ENCODE measurements around the gene ACER3. TPM values are rescaled to one million over a fixed set of nuclear protein-coding genes. Genes with fewer than 3 reads are reported as not detected.
"Not testable (repeated sequence)": the region's sequence is repeated elsewhere in the genome, so short reads cannot be mapped to it uniquely, and the experiment has no call there.

Gene ACER3
- total and polyA plus RNA-seq, 2 experiments from 2014 or later = 17.1 to 18.3 TPM

DNA sequence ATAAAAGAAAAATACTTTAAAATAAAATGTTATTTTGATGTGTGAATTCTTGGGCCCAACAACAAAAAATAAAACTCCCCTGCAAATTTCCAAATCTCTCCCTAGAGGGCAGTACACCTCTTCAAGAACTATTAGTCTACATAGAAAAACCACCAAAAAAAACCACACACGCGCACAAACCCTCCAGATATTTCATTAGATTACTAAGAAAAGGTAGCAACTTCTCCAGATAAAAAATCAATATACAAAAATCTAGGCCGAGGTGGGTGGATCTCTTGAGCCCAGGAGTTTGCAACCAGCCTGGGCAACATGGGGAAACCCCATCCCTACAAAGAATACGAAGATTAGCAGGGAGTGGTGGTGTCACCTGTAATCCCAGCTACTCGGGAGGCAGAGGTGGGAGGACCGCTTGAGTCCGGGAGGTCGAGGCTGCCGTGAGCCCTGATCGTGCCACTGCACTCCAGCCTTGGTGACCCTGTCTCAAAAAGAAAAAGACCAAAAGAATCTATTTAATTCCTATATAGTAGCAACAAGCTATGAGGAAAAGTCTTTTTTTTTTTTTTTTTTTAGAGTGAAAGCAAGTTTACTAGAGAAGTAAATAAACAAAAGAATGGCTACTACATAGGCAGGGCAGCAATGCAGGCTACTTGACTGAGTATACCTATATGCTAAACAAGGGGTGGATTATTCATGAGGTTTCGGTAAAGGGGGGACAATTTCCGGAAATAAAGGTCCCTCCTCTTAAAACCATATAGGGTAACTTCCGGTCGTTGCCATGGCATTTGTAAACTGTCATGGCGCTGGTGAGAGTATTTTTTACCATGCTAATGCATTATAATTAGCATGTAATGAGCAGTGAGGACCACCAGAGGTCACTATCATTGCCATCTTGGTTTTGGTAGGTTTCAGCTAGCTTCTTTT lies 186.5 kb downstream of the ACER3 start:
- Histone ChIP-seq H2AFZ (peak overlapping the region; percentile 31), H4K20me1 (ENCODE audit: insufficient read depth, poor library complexity, severe bottlenecking) (no peaks in the 10 kb centered on the region), H3K27me3 (peaks cover 6% of the 10 kb centered on the region), H3K4me1 (ENCODE audit: insufficient read depth) (no peaks in the 10 kb centered on the region), H3K4me3 (peak overlapping the region; percentile 13), H3K36me3 (replicated peaks; ENCODE audit: insufficient read depth, low read depth) (no peaks in the 10 kb centered on the region), H3K9me3 (ENCODE audit: low read depth) (no peaks in the 10 kb centered on the region), H3K79me2 (no peaks in the 10 kb centered on the region), H3K27ac (peak overlapping the region; percentile 5), H3K4me2 (peak overlapping the region; percentile 72), H3K9me2 (replicated peaks; ENCODE audit: insufficient read depth) (no peaks in the 10 kb centered on the region)
- 16% methylated on average over 15 of the region's 15 CpGs for WGBS (ENCODE audit: low lambda C conversion rate, missing lambda C conversion rate)
- peak; percentile 93 for DNase-seq (ENCODE audit: low spot score)
- TF ChIP-seq EZH2 (IDR thresholded peaks at IDR 0.05; ENCODE audit: borderline replicate concordance) = no peak
- TF ChIP-seq EZH2phosphoT487 (IDR thresholded peaks at IDR 0.05; ENCODE audit: low read depth, severe bottlenecking, unreplicated experiment) = no peak
- TF ChIP-seq, protein P1, sequence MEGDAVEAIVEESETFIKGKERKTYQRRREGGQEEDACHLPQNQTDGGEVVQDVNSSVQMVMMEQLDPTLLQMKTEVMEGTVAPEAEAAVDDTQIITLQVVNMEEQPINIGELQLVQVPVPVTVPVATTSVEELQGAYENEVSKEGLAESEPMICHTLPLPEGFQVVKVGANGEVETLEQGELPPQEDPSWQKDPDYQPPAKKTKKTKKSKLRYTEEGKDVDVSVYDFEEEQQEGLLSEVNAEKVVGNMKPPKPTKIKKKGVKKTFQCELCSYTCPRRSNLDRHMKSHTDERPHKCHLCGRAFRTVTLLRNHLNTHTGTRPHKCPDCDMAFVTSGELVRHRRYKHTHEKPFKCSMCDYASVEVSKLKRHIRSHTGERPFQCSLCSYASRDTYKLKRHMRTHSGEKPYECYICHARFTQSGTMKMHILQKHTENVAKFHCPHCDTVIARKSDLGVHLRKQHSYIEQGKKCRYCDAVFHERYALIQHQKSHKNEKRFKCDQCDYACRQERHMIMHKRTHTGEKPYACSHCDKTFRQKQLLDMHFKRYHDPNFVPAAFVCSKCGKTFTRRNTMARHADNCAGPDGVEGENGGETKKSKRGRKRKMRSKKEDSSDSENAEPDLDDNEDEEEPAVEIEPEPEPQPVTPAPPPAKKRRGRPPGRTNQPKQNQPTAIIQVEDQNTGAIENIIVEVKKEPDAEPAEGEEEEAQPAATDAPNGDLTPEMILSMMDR (IDR thresholded peaks at IDR 0.05; ENCODE audit: poor library complexity) = peak; percentile 76

DNA sequence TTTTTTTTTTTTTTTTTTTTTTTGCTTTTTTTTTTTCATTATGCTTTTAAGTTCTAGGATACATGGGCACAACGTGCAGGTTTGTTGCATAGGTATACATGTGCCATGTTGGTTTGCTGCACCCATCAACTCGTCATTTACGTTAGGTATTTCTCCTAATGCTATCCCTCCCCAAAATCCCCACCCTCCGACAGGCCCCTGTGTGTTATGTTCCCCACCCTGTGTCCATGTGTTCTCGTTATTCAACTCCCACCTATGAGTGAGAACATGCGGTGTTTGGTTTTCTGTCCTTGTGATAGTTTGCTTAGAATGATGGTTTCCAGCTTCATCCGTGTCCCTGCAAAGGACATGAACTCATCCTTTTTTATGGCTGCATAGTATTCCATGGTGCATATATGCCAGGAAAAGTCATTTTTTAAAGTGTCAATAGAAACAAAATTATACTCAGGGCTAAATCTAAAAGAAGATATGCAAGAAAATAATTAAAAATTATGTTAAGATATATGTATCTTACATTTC lies 187.3 kb downstream of the ACER3 start:
- not testable (repeated sequence) for H3K4me3 ChIP-seq; H4K20me1 ChIP-seq (ENCODE audit: insufficient read depth, poor library complexity, severe bottlenecking); H3K79me2 ChIP-seq; H3K9me2 ChIP-seq (replicated peaks; ENCODE audit: insufficient read depth); H2AFZ ChIP-seq; H3K36me3 ChIP-seq (replicated peaks; ENCODE audit: insufficient read depth, low read depth); H3K27me3 ChIP-seq; DNase-seq (ENCODE audit: low spot score); H3K4me1 ChIP-seq (ENCODE audit: insufficient read depth); H3K27ac ChIP-seq; H3K4me2 ChIP-seq; H3K9me3 ChIP-seq (ENCODE audit: low read depth)
- WGBS (ENCODE audit: low lambda C conversion rate, missing lambda C conversion rate) = 74% methylated on average over 7 of the region's 7 CpGs

DNA sequence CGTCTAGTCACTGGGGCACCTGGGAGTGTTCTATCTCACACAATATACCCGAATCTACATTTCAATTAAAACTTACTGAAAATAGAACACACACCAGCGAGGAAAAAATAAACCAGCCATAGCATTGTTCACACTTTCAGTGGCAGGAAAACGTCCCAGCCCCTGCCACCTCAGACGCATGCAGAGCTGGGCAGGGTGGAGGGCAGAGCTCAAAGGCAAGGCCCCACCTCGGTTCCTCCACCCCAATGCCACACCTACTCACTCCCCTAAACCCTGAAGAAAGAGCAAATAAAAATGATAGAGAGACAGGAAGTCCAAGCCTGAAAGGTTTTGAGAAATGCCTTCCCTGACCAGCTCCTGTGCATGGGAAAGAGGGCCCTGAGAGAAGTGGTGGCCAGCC lies 188.3 kb downstream of the ACER3 start:
- Histone ChIP-seq H3K4me2 (no peak overlapping the region), H3K4me1 (ENCODE audit: insufficient read depth) (no peaks in the 10 kb centered on the region), H3K9me3 (ENCODE audit: low read depth) (no peaks in the 10 kb centered on the region), H3K4me3 (no peak overlapping the region), H4K20me1 (ENCODE audit: insufficient read depth, poor library complexity, severe bottlenecking) (no peaks in the 10 kb centered on the region), H3K27me3 (peaks cover 6% of the 10 kb centered on the region), H3K9me2 (replicated peaks; ENCODE audit: insufficient read depth) (no peaks in the 10 kb centered on the region), H3K36me3 (replicated peaks; ENCODE audit: insufficient read depth, low read depth) (no peaks in the 10 kb centered on the region), H3K79me2 (no peaks in the 10 kb centered on the region), H3K27ac (no peak overlapping the region), H2AFZ (no peak overlapping the region)
- 85% methylated on average over 6 of the region's 6 CpGs for WGBS (ENCODE audit: low lambda C conversion rate, missing lambda C conversion rate)
- no peak for DNase-seq (ENCODE audit: low spot score)
- TF ChIP-seq EZH2phosphoT487 (IDR thresholded peaks at IDR 0.05; ENCODE audit: low read depth, severe bottlenecking, unreplicated experiment) = no peak
- TF ChIP-seq EZH2 (IDR thresholded peaks at IDR 0.05; ENCODE audit: borderline replicate concordance) = no peak

DNA sequence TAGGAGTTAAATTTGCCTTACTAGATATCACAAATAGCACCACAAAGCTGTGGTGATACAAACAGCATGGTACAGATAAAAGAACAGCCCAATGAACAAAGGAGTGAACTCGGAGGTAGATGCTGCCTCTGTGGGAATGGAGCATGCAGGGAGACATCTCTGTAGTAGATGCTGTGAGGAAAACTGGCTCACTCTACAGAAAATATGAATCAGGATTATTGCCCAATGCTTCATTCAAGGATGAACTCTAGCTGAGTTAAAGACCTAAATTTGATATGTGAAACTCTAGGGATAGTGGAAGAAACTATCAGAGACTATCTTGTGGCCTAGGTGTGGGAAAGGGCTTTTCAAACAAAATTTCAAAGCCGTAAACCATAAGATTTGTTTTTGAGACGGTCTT lies 190.8 kb downstream of the ACER3 start:
- Histone ChIP-seq H3K4me1 (ENCODE audit: insufficient read depth) (no peaks in the 10 kb centered on the region), H3K79me2 (no peaks in the 10 kb centered on the region), H3K27ac (no peak overlapping the region), H3K36me3 (replicated peaks; ENCODE audit: insufficient read depth, low read depth) (no peaks in the 10 kb centered on the region), H3K4me2 (no peak overlapping the region), H3K27me3 (no peaks in the 10 kb centered on the region), H3K4me3 (no peak overlapping the region), H3K9me3 (ENCODE audit: low read depth) (no peaks in the 10 kb centered on the region), H2AFZ (no peak overlapping the region), H3K9me2 (replicated peaks; ENCODE audit: insufficient read depth) (no peaks in the 10 kb centered on the region), H4K20me1 (ENCODE audit: insufficient read depth, poor library complexity, severe bottlenecking) (no peaks in the 10 kb centered on the region)
- TF ChIP-seq, protein P1 (IDR thresholded peaks at IDR 0.05; ENCODE audit: poor library complexity) = no peak
- TF ChIP-seq EZH2phosphoT487 (IDR thresholded peaks at IDR 0.05; ENCODE audit: low read depth, severe bottlenecking, unreplicated experiment) = no peak
- TF ChIP-seq EZH2 (IDR thresholded peaks at IDR 0.05; ENCODE audit: borderline replicate concordance) = no peak
- DNase-seq (ENCODE audit: low spot score) = no peak
- 93% methylated on average over 3 of the region's 3 CpGs for WGBS (ENCODE audit: low lambda C conversion rate, missing lambda C conversion rate)

Data from hepatocyte (in vitro differentiated cells).